ENCODE measurements around the gene BDH1. TPM values are rescaled to one million over a fixed set of nuclear protein-coding genes. Genes with fewer than 3 reads are reported as not detected.
"Not testable (repeated sequence)": the region's sequence is repeated elsewhere in the genome, so short reads cannot be mapped to it uniquely, and the experiment has no call there.

Gene BDH1
- total and polyA plus RNA-seq, 2 experiments from 2014 or later = 21.4 to 26.1 TPM

DNA sequence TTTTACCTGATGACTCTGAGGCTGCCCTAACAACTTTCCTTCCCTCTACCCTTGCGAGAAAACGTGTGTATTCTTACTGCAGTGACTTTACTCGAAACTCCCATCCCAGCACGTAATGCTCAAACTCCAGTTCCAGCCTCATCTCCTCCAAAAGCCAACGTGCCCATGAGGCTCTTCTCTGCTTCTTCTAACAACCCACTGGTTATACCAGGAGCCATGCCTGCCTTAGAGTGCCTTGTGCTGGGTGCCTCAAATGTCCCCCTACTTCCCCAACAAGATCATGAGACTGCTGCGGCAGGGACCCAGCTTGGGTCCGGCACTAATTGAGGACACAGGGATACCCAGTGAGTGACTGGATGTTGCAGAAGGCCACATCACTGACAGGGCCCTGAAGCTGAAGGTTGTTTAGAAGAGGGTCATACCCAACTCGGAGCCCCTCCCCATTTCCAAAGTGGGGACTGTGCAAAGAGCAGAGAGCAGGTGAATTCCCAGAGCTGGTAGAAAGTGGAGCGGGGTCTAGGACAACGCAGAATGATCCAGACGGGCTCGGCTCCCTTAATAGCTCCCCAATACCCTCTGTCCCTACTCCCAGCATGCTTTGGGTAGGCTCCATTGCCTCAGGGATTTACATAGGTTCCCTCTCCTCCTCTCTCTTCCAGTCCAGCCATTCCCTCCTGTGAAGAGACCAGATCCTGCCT is 71.4 kb downstream of the BDH1 start:
- H3K36me3 ChIP-seq = no peaks in the 10 kb centered on the region
- H3K27ac ChIP-seq = no peak overlapping the region
- TF ChIP-seq, protein P1, sequence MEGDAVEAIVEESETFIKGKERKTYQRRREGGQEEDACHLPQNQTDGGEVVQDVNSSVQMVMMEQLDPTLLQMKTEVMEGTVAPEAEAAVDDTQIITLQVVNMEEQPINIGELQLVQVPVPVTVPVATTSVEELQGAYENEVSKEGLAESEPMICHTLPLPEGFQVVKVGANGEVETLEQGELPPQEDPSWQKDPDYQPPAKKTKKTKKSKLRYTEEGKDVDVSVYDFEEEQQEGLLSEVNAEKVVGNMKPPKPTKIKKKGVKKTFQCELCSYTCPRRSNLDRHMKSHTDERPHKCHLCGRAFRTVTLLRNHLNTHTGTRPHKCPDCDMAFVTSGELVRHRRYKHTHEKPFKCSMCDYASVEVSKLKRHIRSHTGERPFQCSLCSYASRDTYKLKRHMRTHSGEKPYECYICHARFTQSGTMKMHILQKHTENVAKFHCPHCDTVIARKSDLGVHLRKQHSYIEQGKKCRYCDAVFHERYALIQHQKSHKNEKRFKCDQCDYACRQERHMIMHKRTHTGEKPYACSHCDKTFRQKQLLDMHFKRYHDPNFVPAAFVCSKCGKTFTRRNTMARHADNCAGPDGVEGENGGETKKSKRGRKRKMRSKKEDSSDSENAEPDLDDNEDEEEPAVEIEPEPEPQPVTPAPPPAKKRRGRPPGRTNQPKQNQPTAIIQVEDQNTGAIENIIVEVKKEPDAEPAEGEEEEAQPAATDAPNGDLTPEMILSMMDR (IDR thresholded peaks at IDR 0.05; ENCODE audit: low read depth, low read length) = no peak
- H3K9me3 ChIP-seq (ENCODE audit: low read depth) = no peaks in the 10 kb centered on the region
- H3K4me1 ChIP-seq (ENCODE audit: low read depth) = no peaks in the 10 kb centered on the region
- H3K27me3 ChIP-seq = no peaks in the 10 kb centered on the region
- DNase-seq (ENCODE audit: low read depth in 1 of 2, low spot score in 1 of 2) = no peak
- H3K4me3 ChIP-seq = no peak overlapping the region

DNA sequence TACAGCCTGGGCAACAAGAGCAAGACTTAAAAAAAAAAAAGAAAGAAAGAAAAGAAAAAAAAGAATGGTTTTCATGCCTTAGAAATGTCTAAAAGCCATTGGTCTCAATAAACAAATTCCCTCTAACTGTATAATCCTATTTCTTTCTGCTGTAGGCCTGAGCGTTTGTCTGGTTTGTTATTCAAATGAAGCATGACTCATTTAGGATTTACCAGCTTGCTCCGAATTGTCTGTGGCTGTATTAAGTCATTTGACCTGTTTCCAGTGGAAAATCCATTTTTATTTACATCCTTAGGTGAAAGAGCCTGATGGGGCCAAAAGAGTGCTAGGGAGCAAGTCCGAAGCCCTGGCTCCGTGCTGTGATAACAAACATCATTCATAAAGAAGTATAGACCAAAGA is 73.8 kb downstream of the BDH1 start:
- H3K9me3 ChIP-seq (ENCODE audit: low read depth) = no peaks in the 10 kb centered on the region
- no peak for DNase-seq (ENCODE audit: low read depth in 1 of 2, low spot score in 1 of 2)
- H3K27me3 ChIP-seq = no peaks in the 10 kb centered on the region
- no peaks in the 10 kb centered on the region for H3K4me1 ChIP-seq (ENCODE audit: low read depth)
- no peaks in the 10 kb centered on the region for H3K36me3 ChIP-seq
- H3K4me3 ChIP-seq = no peak overlapping the region
- no peak overlapping the region for H3K27ac ChIP-seq
- TF ChIP-seq, protein P1 (IDR thresholded peaks at IDR 0.05; ENCODE audit: low read depth, low read length) = no peak

DNA sequence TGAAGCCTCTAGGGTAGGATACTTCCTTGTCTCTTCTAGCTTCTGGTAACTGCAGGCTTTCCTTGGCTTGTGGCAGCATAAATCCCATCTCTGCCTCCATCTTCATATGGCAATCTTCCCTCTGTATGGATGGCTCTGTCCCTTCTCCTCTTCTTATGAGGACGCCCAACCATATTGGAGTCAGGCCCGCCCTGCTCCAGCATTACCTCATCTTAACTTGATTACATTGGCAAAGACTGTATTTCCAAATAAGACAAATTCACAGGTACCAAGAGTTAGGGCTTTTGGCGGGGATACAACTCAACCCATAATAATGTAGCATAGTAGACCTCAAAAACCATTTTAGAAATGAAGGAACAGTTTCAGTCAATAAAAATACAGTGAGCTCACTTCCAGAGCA is 75.4 kb downstream of the BDH1 start:
- Histone ChIP-seq H3K4me3 (no peak overlapping the region), H3K27me3 (no peaks in the 10 kb centered on the region), H3K27ac (no peak overlapping the region), H3K36me3 (no peaks in the 10 kb centered on the region), H3K9me3 (ENCODE audit: low read depth) (no peaks in the 10 kb centered on the region), H3K4me1 (ENCODE audit: low read depth) (no peaks in the 10 kb centered on the region)
- no peak for DNase-seq (ENCODE audit: low read depth in 1 of 2, low spot score in 1 of 2)
- TF ChIP-seq, protein P1 (IDR thresholded peaks at IDR 0.05; ENCODE audit: low read depth, low read length) = no peak

DNA sequence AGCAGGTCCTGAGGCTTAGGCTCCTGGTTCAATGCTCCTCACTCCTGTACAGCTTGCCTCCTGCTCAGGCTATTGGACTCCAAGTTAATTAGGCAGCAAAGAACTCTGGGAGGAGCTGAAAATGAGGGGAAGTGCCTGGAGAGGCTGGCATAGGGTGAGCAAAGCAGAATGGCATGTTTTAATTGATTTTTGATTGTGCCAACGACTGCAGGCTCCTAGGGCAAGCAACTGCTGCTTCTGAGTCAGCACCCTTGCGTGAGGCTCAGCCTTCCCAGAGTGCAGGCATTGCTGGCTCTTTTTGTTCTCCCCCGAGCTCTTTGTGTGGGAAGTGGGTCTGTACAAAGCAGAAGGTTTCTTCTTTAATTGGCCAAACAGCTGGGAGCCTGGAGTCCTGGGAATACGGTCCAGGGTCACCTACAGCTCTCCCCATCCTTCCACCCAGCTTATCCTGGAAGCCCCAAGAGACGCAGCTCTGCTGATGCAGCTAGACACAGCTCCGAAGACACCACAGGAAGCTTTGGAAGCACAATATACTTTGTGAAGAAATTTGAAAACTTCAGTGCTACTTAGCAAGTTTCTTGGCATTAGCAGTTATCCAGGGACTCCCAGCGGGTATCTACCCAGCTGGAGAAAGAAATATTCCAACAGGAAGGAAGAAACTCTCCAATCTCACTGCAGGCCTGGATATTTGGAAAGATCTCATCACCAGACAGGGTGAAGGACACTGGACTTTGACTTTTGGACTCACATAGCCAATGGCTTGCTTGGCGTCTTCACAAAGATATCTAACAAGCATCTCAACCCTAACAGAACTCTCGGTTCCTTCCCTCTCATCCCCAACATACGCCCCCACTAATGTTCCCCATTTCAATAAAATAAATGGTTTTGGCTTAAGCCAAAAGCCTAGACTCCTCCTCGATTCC is 76.8 kb downstream of the BDH1 start:
- no peak for DNase-seq (ENCODE audit: low read depth in 1 of 2, low spot score in 1 of 2)
- no peaks in the 10 kb centered on the region for H3K9me3 ChIP-seq (ENCODE audit: low read depth)

DNA sequence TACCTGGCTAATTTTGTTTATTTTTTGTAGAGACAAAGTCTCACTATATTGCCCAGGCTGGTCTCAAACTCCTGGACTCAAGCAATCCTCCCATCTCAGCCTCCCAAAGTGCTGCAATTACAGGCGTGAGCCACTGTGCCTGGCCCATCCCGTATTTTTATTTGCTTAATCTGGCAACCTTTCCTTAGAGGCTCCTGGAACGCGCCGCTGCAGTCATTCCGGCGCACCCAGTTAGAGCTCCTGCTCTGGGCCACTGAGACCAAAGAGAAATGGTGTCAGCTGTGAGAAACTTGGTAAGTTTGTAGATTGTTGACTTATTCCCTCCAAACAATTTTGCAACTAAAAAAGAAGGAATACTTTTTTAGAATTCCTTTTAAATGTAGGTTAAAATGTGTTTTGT is 78.0 kb downstream of the BDH1 start:
- not testable (repeated sequence) for DNase-seq (ENCODE audit: low read depth in 1 of 2, low spot score in 1 of 2); H3K27me3 ChIP-seq; H3K4me3 ChIP-seq; H3K27ac ChIP-seq; H3K36me3 ChIP-seq; H3K4me1 ChIP-seq (ENCODE audit: low read depth); H3K9me3 ChIP-seq (ENCODE audit: low read depth)

More for the DNA sequence above, 76.8 kb downstream of the BDH1 start:
- Histone ChIP-seq H3K4me3 (no peak overlapping the region), H3K36me3 (no peaks in the 10 kb centered on the region), H3K4me1 (ENCODE audit: low read depth) (no peaks in the 10 kb centered on the region), H3K27me3 (no peaks in the 10 kb centered on the region), H3K27ac (no peak overlapping the region)
- TF ChIP-seq, protein P1 (IDR thresholded peaks at IDR 0.05; ENCODE audit: low read depth, low read length) = no peak
